Epithelial cell of esophagus (primary cell): ENCODE results near the gene ELP2.
"Not testable (repeated sequence)": the region's sequence is repeated elsewhere in the genome, so short reads cannot be mapped to it uniquely, and the experiment has no call there.

ENCODE experiments used
- DNase-seq: peaks from one replicate; pipeline ENCODE4 v3.0.0; 2010; ENCODE audit warnings: low read depth
- H3K4me3 ChIP-seq: 2 replicates; pipeline ENCODE4 v1.5.1; 2011; ENCODE audit warnings: mild to moderate bottlenecking, low read length, control low read depth
- TF ChIP-seq, protein P1 (sequence below): IDR thresholded peaks from 2 replicates; pipeline ENCODE4 v1.5.1; 2011; ENCODE audit warnings: low read depth, mild to moderate bottlenecking, low read length, control low read depth, inconsistent platforms; ENCODE audit not compliant: insufficient read depth; ENCODE audit errors: missing control alignments

Gene ELP2

DNA sequence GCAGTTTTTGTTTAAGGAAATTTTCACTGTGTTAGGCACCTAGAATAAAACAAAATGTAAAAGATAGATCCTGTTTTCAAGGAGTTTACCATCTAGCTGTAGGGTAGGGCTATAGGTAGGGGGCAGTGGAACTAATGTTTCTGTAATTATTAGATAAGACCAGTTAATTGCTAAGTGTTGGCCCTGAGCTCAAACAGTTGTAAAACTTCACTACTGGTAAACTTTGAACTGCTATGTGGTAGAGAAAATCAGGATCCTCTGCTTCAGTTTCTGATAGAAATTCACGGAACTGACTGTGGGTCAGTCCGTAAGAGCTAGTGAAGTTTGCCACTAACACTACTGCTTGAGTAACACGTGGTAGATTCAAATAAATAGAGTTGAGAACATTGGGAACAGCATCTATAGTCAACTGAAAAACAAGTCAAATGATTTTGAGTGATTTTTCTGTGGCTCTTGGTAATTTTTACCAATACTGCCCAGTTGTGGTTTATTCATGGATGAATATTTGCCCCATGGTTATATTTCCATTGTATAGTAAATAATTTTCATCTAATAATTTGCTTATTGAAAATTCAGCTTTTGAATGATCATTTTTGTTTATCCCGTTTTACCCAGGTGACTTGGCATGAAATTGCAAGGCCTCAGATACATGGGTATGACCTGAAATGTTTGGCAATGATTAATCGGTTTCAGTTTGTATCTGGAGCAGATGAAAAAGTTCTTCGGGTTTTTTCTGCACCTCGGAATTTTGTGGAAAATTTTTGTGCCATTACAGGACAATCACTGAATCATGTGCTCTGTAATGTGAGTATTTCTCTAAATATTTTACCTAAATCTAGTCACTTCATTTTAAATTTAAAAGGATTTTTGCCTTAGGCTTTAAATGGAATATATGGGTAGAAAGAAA lies 26.4 kb downstream of the ELP2 start:
- TF ChIP-seq, protein P1, sequence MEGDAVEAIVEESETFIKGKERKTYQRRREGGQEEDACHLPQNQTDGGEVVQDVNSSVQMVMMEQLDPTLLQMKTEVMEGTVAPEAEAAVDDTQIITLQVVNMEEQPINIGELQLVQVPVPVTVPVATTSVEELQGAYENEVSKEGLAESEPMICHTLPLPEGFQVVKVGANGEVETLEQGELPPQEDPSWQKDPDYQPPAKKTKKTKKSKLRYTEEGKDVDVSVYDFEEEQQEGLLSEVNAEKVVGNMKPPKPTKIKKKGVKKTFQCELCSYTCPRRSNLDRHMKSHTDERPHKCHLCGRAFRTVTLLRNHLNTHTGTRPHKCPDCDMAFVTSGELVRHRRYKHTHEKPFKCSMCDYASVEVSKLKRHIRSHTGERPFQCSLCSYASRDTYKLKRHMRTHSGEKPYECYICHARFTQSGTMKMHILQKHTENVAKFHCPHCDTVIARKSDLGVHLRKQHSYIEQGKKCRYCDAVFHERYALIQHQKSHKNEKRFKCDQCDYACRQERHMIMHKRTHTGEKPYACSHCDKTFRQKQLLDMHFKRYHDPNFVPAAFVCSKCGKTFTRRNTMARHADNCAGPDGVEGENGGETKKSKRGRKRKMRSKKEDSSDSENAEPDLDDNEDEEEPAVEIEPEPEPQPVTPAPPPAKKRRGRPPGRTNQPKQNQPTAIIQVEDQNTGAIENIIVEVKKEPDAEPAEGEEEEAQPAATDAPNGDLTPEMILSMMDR, result no peak
- no peak overlapping the region for H3K4me3 ChIP-seq
- DNase-seq, result no peak

DNA sequence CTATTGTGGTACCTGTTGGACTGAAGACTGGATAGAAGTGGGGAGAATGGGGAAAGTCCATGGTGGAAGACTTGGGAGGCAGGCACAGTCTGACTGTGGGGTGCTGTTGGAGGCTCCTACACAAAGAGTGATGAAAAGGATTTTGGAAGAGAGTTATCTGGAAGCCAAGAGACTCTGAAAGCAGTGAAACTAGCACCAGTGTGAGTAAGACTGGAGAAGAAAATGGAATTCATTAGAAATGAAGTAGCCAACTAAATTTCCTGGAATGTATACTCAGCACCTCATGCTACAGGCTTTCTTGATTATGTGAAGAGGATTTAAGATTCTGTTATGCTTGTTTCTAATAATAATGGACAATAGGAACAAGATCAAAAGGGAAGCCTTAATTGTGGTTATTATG lies 27.7 kb downstream of the ELP2 start:
- H3K4me3 ChIP-seq, result no peak overlapping the region
- DNase-seq, result no peak
- TF ChIP-seq, protein P1, result no peak

DNA sequence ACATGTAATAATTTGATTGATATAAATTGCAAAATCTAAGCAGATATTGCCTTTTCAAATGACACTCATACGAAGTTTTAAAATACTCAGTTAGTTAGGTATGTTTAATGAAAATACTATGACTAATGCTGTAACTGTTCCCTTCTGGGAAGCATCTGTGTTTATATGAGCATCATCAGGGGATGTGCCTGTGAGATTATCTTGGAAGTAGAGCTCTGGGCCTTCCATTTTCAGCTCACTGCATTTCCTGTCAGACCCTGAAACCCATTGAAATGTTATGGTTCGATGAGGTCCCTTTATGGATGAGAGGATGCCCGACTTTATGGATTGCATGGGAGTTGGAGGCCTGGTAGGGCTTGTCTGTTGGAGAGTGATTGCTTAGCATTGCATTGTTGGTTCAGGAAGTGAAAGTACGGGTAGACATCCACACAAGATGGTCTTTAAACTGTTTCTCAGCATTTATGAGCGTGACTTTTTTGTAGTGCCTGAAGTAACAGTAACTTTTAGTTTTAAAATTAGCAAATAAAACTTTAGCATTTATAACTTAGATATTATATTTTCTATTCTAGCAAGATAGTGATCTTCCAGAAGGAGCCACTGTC lies 28.7 kb downstream of the ELP2 start:
- DNase-seq, result peak; percentile 10
- TF ChIP-seq, protein P1, result no peak
- no peak overlapping the region for H3K4me3 ChIP-seq

DNA sequence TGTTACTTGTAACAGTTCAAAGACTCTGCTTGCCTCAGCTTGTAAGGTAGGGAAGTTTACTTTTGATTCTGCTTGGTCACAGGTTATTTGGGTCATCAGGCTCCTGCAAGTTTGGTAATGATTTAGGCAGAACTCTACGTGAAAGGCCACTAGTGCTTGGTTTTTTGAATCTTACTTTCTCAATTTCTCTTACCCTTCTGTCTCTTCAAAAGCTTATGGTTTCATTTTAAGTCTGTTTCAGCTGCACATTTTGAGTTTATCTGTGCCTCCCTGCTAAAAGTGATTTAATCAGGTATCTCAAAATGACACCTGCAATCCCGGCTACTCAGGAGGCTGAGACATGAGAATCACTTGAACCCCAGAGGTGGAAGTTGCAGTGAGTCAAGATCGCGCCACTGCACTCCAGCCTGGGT lies 31.3 kb downstream of the ELP2 start:
- H3K4me3 ChIP-seq, result no peak overlapping the region
- TF ChIP-seq, protein P1, result no peak
- DNase-seq, result peak; percentile 36

DNA sequence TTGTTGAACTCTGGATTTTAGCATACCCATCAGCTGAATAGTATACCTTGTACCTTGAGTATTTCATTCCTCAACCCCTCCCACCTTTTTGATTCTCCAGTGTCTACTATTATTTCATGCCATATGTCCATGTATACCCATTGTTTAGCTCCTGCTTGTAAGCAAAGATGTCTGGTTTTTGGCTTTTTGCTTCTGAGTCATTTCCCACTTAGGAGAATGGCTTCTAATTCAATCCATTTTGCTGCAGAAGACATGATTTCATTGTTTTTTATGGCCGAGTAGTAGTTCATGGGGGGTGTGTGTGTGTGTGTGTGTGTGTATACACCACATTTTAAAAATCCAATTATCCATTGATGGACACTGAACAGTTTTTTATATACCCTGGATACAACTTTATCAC lies 33.3 kb downstream of the ELP2 start:
- no peak for DNase-seq
- TF ChIP-seq, protein P1, result no peak
- no peak overlapping the region for H3K4me3 ChIP-seq

DNA sequence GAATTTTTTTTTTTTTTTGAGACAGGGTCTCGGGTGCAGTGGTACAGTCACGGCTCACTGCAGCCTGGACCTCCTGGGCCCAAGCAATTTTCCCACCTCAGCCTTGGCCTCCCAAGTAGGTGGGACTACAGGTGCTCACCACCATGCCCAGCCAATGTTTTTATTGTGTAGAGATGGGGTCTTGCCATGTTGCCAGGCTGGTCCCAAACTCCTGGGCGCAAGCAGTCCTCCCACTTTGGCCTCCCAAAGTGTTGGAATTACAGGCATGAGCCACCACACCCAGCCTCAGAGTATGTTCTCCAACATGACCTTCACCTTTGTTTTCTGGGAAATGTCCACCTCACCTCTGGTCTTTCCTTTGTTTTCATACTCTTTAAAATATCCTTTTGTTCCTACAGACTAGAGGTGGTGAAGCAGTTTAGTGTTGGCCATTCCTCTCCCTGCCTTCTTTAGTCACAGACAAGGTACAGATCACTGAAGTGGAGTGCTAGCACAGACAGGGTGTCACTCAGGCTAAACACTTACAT lies 38.1 kb downstream of the ELP2 start:
- H3K4me3 ChIP-seq, result no peak overlapping the region
- no peak for DNase-seq
- TF ChIP-seq, protein P1, result no peak

DNA sequence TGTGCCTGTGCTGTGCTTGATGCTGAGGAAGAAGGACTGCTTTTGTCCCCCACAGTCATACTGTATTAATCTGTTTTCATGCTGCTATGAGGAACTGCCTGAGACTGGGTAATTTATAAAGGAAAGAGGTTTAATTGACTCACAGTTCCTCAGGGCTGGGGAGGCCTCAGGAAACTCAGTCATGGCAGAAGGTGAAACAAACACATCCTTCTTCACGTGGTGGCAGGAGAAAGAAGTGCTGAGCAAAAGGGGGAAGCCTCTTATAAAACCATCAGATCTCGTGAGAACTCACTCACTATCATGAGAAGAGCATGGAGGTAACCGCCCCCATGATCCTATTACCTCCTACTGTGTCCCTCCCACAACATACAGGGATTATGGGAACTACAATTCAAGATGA lies 38.6 kb downstream of the ELP2 start:
- DNase-seq, result not testable (repeated sequence)

More for the DNA sequence above, 38.6 kb downstream of the ELP2 start:
- not testable (repeated sequence) for H3K4me3 ChIP-seq
